HG03196 (cell line): Measurements from ENCODE around the gene TNS1.

Source experiments
- ATAC-seq: cut with Tn5 transposase; IDR thresholded peaks from one replicate; pipeline ENCODE4 v1.9.1; 2021; ENCODE audit not compliant: unreplicated experiment

Gene TNS1

DNA sequence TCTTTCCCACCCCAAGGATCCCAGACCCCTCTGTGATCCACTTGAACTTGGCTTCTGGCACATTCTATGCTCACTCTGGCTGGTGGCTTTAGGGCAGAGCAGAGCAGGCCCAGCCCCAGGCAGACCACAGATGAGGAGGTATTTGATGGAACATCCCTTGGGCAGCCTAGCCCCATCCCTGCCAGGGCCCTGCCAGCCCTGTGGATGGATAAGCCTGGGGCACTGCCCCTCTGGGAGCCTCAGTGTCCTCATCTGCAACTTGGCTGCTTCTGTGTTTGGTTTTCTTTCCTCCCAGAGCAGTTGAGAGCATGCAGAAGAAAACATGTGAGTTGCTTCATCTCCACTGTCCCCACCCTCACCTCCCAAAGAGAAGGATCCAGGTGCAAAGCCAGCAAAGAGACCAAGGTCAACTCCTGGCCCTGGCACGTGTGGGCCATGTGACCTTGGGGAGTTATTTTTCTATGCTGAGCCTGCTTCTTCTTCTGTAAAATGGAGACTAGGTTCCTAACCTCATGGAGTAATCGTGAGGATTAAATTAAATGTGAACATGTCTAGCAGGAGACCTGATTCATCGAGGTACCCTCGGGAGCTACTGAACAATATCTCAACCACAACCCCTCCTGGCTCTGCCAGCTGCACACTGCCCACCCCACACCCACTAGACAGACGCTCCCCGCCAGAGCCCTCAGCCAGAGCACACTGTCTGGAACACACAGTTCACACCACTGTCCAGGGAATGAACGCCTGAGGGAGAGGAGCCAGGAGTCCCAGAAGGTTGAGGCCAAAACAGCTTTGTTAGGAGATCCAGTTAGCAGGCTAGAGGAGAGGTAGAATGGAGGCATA lies 14.6 kb upstream of the TNS1 start:
- ATAC-seq: no peak

DNA sequence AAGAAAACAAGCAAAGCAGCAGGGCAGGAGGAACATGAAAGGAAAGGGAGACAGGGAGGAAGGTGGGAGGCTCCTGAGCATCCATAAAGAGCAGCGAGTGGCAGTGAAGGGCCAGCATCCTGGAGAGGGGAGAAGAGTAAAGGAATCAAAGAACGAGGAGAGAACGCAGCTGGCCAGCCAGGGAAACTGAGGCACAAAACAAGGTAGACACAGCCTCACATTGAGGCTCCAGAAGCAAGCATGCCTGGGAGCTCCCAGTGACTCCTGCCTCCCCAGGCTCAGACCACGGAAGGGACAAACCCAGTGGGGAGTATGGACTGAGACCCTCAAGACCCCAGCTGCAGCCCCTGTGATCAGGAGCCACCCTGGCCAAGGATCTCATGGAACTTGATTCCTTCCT lies 14.0 kb upstream of the TNS1 start:
- ATAC-seq: no peak

DNA sequence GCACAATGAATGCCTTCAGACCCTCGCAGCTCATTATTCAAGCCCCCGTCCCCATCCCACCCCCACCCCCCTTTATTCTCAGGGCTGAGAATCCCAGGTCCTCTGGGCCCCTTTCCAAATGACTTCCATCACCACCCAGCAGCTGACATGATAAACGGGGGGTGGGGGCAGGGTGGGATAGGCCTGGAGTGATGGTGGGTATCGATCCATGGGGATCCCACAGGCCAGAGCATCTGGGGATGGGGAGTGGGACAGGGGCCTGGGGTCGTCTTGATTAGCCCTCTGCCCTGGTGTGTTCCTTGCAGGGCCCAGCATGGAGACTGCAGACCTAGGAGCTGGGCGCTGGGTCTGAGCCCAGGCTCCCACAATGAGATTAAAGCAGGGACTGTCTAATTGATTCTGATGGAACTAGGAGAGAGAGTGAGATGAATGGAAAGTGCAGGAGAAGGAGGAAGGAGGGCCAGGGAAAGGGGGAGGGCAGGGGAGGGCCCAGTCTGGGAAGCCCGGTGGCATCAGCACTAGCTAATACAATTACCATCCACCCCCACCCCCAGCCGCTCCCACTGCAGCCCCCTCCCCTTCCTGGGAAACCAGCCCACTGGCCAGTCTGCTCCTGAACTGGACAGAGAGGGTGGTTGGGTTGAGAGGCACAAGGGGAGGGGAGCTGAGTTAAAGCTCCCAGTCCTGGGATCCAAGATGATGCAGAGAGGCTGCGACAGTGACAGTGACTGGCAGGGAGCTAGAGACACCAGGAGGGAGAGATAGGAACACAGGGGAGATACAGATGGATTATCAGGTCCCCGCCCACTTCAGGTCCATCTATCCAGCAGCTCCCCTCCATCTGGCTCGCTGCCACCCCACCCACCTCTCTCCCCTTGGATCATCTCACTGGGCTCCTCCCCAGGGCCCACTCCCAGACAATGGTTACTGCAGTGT lies 13.1 kb upstream of the TNS1 start:
- ATAC-seq: no peak

DNA sequence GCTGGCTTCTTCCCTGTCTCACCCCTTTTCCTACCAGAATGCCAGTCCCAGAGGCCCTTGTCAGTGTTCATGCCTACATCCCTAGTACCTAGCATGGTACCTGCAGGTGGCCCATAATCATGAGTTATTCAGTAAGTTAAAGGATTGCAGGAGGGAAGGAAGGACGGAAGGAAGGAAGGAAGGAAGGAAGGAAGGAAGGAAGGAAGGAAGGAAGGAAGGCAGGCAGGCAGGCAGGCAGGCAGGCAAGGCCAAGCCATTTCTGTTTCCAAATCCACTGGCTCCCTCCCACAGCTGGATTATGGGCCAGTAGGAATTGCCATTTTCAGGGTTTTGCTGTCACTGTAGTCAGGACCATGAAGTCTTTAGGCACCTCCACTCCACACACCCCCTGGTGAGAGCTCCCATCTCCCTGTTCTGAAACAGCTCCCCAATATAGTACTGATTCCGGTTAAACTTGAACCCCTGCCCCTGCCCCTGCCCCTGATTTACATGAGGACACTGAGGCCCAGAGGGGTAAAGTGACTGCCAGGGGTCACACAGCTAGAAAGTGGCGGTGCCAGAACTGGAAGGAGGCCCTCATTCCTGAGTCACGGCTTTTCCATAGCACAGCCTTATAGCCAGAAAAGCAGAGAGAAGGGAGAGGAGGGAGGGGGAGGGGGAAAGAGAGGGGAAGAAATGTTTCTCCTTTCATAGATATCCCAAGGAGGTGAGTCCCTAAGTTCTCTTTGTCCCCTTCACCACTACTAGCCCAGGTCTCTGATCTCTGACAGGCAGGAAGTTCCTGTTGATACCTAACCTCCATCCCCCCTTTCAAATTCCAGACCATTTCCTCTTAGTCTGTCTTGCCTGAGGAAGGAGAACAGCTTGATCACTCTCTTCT lies 12.2 kb upstream of the TNS1 start:
- ATAC-seq: no peak

DNA sequence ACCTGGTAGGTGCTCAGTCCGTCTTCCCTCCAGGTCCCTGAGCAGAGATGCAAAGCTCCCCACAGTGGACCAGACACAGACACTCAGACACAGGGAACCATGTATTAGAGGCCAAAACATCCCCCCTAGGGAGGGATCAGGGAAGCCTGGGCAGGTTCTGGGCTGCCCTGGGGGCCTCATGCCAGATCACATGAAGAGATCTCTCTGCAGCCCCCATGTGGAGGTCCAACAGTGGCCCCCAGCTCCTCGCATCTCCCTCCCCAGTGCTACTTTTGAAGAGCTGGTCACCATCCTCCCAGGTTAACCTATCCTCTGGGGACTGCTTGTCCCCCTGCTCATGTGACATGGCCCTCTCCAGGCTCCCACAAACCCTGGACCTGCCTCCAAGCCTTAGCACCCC lies 10.5 kb upstream of the TNS1 start:
- no peak for ATAC-seq

DNA sequence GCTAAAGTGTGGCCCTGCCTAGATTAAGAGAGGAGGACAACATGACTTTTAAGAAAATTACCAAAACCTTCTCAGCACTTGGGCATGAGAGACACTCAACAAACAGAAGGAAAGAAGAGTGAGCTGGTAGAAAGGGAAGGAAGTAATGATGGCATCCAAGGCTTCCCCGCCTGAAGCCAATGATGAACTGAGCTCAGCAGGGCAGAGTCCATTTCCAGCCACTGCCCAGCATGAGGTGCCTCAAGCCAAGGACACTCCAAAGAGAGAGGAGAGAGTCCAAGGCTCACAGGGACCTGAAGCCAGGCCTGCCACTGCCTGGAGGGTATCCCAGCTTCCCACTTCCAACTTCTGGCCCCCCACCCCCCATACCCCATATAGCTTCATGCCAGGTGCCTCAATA lies 9.5 kb upstream of the TNS1 start:
- no peak for ATAC-seq

DNA sequence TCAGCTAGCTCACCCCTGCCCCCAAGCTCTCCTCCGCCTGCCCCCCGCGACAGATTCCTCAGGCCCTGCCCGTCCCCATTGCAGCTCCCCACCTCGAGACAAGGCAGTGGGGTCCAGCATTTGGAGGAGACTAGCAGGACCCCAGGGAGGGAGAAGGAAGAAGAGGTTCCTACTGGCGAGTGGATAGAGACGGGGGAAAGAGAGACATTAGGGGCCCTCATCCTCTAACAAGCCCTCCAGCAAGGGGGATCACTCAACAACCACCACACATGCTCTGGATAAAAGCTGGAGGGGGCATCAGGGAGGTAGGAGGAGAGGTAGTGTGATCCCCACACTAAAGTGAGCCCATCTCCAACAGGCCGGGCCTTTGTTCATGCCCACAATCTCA lies 8.9 kb upstream of the TNS1 start:
- no peak for ATAC-seq

DNA sequence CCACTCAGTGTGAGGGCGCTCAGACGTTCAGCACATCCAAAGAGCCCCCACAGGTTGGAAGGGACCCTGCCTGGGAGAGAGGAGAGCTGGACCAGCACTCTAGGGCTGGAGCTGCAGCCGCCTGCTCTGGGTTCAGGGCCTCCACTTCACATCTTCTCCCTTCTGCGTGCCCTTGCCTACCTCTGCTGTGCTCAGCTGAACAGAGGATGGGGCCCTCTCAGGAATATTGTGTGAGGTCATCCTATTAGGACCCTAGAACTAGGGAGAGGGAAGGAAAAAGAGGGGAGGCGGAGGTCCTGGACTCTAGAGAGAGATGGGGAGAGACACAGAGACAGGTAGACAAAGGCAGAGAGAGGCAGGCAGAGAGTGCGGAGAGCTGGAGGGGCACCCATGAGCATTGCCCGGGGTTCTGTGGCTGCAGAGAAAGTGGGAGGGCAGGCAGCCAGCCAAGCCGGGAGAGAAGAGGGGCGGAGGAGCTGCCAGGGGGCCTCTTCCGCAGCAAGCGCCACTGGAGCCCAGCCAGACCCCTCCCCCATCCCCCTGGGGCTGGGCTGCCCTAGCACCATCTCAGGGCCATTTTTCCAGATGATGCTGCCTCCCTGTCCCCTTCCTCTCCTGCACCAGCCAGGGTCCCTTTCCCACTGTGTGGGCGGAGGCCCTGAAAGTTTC lies 8.3 kb upstream of the TNS1 start:
- ATAC-seq: no peak

DNA sequence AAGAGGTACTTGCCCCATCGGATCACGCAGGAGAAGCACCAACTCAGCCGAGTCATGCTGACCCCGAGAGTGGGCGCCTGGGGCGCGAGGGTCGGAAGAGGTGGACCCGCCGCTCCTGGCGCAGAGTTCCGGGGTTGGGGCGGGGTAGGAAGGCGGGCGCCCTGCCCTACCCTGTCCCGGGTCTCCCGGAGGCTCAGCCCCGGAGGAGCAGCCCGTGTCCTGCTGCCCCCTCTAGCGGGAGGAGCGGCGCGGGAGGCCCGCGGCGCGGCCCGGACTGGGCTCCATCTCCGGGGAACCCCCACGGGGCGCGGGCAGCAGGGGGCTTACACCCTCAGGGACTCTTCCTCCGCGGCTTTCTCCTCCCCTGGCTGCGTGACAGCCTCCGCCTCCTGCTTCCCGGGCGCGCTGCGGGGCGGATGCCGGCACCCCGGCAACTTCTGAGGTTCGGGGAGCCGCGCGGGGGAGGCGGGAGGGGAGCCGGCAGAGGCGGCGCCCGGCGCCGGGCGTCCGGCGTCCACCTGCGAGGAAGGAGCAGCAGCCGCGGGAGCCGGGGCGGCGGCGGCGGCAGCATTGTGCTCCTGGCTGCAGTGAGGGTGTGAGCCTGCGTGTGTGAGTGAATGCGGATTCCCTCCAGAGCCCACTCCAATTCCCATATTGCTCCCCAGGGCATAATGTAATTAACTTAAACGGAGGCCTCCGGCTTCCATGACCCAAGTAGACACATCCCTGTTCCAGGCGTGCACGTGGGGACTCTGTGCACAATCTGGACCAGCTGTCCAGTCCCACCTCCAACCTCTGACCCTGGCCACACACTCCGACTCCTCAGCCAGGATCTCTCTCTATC lies 7.6 kb upstream of the TNS1 start:
- no peak for ATAC-seq

DNA sequence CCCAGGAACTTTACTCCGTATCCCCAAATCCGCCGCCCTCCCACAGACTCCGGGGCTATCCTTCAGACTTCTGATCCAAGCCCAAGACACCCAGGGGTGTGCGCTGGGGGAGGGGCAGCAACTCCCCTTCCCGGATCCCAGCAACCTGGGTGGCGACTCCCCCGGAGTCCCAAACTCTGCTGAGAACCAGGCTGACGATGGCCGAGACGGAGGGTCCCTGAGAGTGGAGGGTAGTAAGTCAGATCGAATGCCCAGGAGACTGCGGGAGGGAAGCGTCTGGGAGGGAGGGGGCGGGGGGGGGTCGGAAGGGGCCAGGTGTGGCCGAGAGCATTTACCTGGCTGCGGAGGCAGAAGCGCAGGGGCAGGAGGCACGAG lies 7.0 kb upstream of the TNS1 start:
- no peak for ATAC-seq

DNA sequence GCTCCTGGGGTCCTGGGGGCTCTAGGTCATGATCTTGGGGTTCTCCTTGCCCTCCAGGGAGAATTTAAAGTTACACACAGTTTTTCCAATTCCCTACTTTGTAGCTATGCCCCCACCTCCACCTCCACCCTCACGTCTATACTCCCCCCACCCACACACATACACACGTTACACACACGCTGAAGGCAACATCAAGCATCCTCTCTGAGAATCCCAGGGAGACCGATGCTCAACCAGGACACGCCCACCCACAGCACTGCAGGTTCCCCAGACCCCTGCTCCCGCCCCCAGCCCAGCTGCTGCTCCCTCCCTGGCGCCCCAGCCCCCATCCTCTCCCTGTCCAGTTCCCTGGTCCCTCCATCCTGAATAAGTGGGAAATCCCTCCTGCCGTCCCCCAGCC lies 6.4 kb upstream of the TNS1 start:
- ATAC-seq: no peak

DNA sequence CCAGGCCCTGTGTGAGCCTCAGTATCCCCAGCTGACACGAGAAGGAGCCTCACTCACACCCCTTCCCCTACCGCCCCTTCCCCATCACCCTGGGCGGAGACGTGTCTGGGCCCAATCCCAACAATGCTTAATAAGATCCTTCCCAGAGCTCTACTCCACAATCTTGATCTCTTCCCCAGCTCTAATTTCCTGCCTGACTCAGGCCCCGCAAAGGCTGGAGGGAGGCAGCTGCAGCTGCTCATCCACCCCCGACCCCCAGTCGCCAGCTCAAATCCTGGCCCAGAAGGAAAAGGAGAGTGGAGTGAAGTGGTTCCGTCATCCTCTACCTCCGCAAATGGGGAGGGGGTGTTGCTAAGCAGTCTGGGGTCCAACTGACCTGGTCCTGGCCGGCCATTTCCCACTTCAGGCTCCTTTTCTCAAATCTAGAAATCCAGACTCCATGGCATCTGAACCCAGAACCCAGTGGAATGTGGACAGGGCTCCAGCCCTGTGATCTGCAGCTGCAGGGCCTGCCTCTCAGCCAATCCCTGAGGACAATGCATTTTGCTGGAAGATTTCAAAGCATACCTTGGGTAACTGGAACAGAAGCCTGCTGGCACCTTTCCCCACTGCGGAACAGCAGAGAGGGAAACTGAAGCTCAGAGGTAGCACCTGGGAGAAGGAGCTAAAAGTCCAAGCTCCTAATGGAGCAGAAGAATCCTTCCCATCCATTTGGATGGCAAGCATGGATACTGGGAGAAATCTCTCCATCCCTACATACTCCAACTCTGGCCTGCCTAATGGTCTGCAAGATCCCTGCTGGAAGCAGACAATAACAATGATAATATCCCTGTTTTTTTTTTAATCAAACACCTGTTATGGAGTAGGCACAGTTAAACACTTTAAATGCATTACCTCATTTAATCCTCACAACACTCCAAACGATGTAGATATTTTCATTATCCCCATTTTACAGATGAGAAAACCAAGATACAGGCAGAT lies 5.6 kb upstream of the TNS1 start:
- no peak for ATAC-seq

DNA sequence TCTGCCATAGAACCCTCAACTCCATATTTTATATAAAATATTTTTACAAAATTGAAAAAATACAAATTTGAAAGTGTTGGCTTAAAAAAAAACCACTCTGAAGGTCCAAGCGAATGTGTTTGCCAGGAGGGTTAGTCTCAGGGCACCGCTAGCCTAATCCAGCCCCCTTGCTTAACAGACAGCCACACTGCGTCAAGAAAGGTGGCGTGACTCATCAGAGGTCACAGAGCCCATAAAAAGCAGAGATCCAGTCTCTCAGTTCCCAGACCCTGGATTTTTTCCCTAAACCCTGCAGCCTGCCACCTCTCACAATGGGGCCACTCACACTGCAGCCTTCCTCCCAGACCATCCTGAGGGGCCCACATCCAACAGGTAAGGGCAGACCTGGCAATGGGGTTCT lies 3.9 kb upstream of the TNS1 start:
- no peak for ATAC-seq

DNA sequence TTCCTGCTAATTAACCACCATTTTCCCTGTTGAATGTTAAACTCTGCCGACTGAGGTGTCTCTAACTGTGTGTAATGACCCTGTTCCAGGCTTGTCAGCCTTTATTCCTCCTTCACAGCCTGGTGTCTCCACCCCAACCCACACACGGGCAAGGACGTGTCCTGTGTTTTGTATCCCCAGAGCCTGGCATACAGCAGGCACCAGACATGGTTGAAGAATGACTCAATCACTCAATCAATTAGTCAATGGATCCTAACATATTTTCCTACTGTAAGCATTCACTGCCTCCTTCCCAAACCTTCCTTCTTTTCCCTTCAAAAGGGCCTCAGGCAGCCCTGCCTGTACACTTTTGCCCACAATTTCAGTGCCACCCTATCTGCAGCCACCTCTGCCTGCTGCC lies 2.7 kb upstream of the TNS1 start:
- ATAC-seq: no peak

DNA sequence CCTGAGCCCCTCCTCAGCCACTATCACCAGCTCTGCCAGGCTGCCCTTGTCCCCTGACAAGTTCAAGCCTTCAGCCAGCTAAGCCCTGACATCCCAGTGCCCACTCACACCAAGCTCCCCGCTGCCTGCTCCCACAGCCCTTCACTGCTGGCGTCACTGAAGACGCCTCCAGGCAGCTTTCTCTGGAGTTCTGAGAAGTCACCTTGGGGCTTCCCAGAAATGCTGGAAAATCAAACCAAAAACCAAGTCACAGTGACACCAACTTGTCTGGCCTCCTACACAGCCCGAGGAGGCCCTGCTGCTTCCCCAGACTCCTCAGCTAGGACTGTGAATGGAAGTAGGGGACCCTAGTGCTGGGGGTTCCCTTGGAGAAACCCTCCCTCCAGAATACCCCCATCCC lies 2.2 kb upstream of the TNS1 start:
- no peak for ATAC-seq

DNA sequence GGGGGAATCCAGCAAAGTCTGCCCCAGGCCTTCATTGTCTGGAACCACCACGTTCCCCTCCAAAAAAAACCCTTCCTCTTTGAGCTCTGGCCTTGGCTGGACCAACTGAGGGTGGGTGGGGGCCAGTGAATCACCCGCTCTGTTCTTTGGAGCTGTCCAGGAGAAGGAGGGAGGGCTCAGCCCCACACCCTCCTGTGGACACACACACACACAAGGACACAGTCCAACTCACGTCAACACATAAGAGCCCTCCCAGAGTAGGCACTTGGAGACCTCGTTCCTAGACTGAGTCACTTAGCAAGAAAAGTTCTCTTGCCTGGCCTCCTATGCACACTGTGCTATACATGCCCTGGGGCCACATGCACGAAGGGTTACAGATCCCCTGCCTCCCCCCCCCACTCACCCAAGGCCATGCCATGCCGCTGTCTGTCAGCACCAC lies 1.2 kb upstream of the TNS1 start:
- no peak for ATAC-seq

DNA sequence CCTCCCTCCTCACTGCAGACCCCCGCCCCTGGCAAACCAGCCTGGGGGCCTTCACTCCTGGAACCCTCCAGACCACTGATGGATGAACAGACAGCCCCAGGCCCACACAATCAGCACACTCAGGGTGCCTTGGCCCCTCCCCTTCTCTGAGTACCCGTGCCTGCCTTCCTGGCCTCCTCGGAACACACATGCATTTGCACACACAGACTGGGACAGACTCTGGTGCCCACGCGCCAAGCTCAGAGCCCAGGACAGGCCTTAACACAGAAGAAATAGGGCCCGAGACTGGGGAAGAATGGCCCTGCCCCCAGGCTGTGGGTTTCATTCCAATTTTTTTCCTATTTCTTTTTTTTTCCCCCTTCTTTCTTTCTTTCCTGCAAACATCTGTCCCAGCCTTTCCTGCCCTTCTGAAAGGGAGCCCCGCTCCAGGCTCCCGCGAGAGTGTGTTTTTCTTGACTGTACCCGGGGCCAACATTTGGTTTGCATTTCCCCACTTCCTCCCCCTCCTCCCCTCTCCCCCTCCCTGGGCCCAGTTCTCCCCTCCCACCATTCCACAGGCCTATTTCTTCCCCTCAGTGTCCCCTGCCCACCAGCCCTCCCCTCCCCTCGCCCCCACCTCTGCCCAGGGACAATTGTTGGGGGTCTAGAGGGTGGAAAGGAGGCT lies 618 bp upstream of the TNS1 start:
- ATAC-seq: no peak
